Cardiac atrium fibroblast (primary cell): ENCODE results near the gene OR2J1. TPM values are rescaled to one million over a fixed set of nuclear protein-coding genes. Genes with fewer than 3 reads are reported as not detected.

Source experiments
- total RNA-seq: library from RNA; depleted of rRNA; stranded (reverse); fragments of >200 nt; gene quantifications from 2 replicates; pipeline ENCODE4 v1.2.3, GENCODE V29; 2015

OR2J1 gene
- total RNA-seq, result not detected in 2 replicates

GRCh38 chr6:29099190-29099589 is at the start of gene OR2J1:
TSS of gene OR2J1 (plus strand) at chr6:29099490. CDS start at chr6:29100943, 1,453 bp downstream.

GRCh38 chr6:29087213-29087612 is 12.1 kb upstream of the OR2J1 start, which contains the start of gene OR2B3:
TSS of gene OR2B3 (minus strand) at chr6:29087313. CDS start at chr6:29087248, 65 bp downstream.

DNA sequence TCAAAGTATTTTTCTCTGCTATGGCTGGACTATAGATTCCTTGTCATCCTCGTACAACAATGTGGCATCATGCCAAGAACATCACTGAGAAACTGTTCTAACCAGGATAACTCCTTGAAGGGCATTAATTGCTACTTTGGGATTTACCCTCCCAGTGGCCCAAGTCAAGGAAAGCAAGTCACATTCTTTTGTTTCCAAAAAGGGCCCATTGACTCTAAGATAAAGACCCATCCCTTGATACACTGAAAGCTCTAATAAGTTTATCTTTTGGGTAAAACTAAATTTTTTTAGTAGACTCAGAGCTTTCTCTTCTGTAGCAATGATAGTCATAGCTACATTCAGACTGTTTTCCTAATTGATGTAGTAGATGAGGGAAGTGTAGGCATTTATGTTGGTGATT is 8.5 kb downstream of the OR2J1 start, which contains the start of gene OR2J3:
OR2J3 (plus strand) TSS at position 301 of the 400 bp plus-strand sequence. CDS start 3,833 bp downstream, outside the sequence.

Other genes starting within 250 kb of the OR2J1 start
- 49.8 and 50.5 TPM in 2 replicates for gene TRIM27, start 175.5 kb upstream of the OR2J1 start, total RNA-seq
- gene ZNF311, start 94.2 kb upstream of the OR2J1 start, total RNA-seq, result 0.97 and 1.1 TPM in 2 replicates
- not detected in 2 replicates for gene OR2W1, start 54.3 kb upstream of the OR2J1 start, total RNA-seq
- not detected in 2 replicates for gene OR2B3, start 12.2 kb upstream of the OR2J1 start, total RNA-seq
- gene OR2J3, start 8.6 kb downstream of the OR2J1 start, total RNA-seq, result not detected in 2 replicates
- not detected in 2 replicates for gene OR2J2, start 71.4 kb downstream of the OR2J1 start, total RNA-seq
- not detected in 2 replicates for gene OR14J1, start 202.2 kb downstream of the OR2J1 start, total RNA-seq